GM23338 (cell line): ENCODE data around the gene CALY.

Experiments used
- CREB1 ChIP-seq: fragments of 250-450 bp; sonication (Bioruptor Pico); IDR thresholded peaks from 2 replicates; pipeline ENCODE4 v1.5.0; 2020; ENCODE audit warnings: low read depth, mild to moderate bottlenecking, moderate library complexity
- EZH2 ChIP-seq: fragments of 200-600 bp; sonication (generic); IDR thresholded peaks from one replicate; pipeline ENCODE4 v1.8.0; 2017; ENCODE audit warnings: antibody characterized with exemption, mild to moderate bottlenecking, low read depth; ENCODE audit not compliant: unreplicated experiment
- JUNB ChIP-seq: IDR thresholded peaks from one replicate; pipeline ENCODE4 v1.6.1; 2016; ENCODE audit warnings: antibody characterized with exemption; ENCODE audit not compliant: unreplicated experiment
- NANOG ChIP-seq: IDR thresholded peaks from 2 replicates; pipeline ENCODE4 v1.6.1; 2016; ENCODE audit warnings: antibody characterized with exemption, borderline replicate concordance
- POLR2AphosphoS5 ChIP-seq: IDR thresholded peaks from 2 replicates; pipeline ENCODE4 v1.6.1; 2016; ENCODE audit warnings: antibody characterized with exemption, low read depth
- ZNF331 ChIP-seq: fragments of 250-450 bp; sonication (Bioruptor Pico); IDR thresholded peaks from 2 replicates; pipeline ENCODE4 v1.5.0; 2020; ENCODE audit warnings: low read depth, mild to moderate bottlenecking, moderate library complexity
- TF ChIP-seq, protein P1 (sequence below), 2 experiments: fragments of 200-600 bp in 1 of 2; sonication (generic) in 1 of 2; conservative IDR thresholded peaks; 2 replicates each; pipeline versions ENCODE4 v1.5.1 to v1.6.1; 2016 to 2017; ENCODE audit warnings: antibody characterized with exemption in 2 of 2, low read depth in 2 of 2, mild to moderate bottlenecking in 2 of 2, moderate library complexity in 1 of 2
- TF ChIP-seq, protein P2 (sequence below): IDR thresholded peaks from one replicate; pipeline ENCODE4 v1.6.1; 2018; ENCODE audit warnings: antibody characterized with exemption; ENCODE audit not compliant: unreplicated experiment

GRCh38 chr10:133385214-133385613 is 48.5 kb upstream of the CALY start:
- TF ChIP-seq, protein P1, sequence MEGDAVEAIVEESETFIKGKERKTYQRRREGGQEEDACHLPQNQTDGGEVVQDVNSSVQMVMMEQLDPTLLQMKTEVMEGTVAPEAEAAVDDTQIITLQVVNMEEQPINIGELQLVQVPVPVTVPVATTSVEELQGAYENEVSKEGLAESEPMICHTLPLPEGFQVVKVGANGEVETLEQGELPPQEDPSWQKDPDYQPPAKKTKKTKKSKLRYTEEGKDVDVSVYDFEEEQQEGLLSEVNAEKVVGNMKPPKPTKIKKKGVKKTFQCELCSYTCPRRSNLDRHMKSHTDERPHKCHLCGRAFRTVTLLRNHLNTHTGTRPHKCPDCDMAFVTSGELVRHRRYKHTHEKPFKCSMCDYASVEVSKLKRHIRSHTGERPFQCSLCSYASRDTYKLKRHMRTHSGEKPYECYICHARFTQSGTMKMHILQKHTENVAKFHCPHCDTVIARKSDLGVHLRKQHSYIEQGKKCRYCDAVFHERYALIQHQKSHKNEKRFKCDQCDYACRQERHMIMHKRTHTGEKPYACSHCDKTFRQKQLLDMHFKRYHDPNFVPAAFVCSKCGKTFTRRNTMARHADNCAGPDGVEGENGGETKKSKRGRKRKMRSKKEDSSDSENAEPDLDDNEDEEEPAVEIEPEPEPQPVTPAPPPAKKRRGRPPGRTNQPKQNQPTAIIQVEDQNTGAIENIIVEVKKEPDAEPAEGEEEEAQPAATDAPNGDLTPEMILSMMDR (conservative IDR thresholded peaks at IDR 0.05; ENCODE audit: low read depth in 2 of 2): no peak
- no peak for TF ChIP-seq POLR2AphosphoS5
- TF ChIP-seq, protein P2, sequence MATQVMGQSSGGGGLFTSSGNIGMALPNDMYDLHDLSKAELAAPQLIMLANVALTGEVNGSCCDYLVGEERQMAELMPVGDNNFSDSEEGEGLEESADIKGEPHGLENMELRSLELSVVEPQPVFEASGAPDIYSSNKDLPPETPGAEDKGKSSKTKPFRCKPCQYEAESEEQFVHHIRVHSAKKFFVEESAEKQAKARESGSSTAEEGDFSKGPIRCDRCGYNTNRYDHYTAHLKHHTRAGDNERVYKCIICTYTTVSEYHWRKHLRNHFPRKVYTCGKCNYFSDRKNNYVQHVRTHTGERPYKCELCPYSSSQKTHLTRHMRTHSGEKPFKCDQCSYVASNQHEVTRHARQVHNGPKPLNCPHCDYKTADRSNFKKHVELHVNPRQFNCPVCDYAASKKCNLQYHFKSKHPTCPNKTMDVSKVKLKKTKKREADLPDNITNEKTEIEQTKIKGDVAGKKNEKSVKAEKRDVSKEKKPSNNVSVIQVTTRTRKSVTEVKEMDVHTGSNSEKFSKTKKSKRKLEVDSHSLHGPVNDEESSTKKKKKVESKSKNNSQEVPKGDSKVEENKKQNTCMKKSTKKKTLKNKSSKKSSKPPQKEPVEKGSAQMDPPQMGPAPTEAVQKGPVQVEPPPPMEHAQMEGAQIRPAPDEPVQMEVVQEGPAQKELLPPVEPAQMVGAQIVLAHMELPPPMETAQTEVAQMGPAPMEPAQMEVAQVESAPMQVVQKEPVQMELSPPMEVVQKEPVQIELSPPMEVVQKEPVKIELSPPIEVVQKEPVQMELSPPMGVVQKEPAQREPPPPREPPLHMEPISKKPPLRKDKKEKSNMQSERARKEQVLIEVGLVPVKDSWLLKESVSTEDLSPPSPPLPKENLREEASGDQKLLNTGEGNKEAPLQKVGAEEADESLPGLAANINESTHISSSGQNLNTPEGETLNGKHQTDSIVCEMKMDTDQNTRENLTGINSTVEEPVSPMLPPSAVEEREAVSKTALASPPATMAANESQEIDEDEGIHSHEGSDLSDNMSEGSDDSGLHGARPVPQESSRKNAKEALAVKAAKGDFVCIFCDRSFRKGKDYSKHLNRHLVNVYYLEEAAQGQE: no peak
- no peak for TF ChIP-seq EZH2
- no peak for TF ChIP-seq NANOG
- no peak for TF ChIP-seq CREB1 (CRISPR knock-in tag)
- TF ChIP-seq JUNB: no peak
- TF ChIP-seq ZNF331 (CRISPR knock-in tag): no peak
